NCI-H2171 treated with DMSO at 0.1 percent for 48 hours (cell line): ENCODE data around the gene REC114.
"Not testable (repeated sequence)": the region's sequence is repeated elsewhere in the genome, so short reads cannot be mapped to it uniquely, and the experiment has no call there.

ENCODE experiments used
- DNase-seq: peaks from one replicate; lab custom pipeline; 2025; lab: John Stamatoyannopoulos, UW

REC114 gene

GRCh38 chr15:73442968-73443367 is at the start of gene REC114:
Gene REC114 (plus strand): TSS chr15:73443164. CDS start chr15:73443186, 22 bp downstream.
- no peak for DNase-seq

DNA sequence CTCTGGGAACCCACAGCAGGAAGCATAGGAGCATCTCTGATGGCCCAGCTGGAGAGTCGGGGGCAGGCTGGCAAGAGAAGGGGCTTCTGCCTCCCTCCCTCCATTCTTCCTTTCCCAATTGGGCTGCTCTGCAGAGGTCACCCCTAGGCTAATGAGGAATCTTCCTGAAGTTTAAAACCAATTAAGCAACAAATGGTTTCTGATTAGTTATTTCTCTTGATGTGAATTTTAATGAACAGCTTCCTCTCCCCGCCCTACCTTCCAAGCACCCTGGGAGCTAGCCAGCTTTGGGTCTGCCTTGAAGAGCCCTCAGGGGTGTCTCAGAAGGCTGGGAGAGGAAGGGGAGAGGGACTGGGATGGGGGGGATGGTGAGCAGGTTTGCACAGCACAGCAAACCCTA is 49.6 kb upstream of the REC114 start:
- DNase-seq, result no peak

DNA sequence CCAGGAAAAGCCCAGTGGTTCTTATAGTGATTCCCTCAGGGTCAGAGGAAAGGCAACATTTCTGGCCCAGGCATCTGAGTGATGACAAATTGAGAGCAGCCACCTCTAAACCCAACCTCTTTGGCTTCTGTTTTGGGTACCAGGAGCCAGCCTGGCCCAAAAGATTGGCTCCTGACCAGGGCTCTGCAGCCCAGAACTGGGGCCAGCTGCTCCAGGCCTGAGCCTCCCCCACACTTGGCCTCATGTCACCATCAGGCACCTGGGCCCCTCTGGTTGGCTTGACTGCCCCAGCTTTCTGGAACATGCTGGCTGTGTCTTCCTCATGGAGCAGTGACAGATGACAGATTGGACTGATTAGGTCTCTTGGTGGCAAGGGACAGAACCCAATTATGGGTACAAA is 48.2 kb upstream of the REC114 start:
- no peak for DNase-seq

DNA sequence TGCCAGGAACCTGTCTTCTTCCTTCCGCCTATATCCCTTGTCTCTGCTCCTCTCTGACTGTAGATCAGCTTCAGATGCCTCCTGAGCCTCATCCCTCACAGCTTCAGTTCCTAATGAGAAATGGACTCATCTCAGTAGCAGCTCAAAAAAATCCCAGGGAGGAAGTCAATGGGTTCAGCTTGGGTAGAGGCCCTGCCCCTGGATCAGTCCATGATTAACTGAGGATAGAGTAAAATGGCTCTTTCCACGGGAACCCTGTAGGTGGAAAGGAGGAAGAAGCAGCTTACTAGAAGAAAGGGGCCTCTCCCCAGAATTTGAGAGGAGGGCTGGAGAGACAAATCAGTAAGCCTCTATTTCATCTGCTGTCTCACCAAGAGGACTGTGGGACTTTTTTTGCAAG is 47.3 kb upstream of the REC114 start:
- DNase-seq, result no peak

DNA sequence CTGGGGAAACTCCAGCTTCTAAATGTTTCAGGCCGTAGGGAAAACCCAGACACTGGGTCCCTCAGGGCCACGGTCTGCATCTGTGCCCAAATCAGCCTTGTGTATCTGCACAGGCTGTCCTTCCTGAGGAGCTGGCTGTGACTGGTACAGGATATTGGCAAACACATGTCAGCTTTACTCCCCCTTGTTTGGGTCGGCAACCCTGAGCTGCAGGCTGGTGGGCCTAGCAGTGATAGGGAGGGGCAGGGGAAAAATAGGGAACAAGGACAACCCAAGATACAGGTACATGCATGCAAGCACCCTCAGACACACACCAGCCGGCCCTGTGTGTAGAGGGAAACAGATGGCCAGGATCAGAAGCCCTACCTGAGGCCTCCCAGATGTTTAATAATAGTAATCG is 45.5 kb upstream of the REC114 start:
- DNase-seq, result peak; percentile 94

GRCh38 chr15:73398861-73399260 is 44.1 kb upstream of the REC114 start:
- DNase-seq, result no peak

DNA sequence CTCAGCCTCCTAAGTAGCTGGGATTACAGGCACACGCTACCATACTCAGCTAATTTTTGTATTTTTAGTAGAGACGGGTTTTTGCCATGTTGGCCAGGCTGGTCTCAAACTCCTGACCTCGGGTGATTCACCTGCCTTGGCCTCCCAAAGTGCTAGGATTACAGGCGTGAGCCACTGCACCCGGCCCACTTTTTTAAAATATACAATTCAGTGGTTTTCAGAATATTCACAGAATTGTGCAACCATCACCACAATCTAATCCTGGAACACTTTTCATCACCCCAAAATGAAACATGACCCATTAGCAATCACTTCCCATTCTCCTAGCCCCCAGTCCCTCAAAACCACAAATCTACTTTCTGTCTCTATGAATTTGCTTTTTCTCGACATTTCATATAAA is 42.7 kb upstream of the REC114 start:
- DNase-seq, result not testable (repeated sequence)

- no peak for DNase-seq
Measured at GRCh38 chr15:73403171-73403570, 39.8 kb upstream of the REC114 start.

- DNase-seq, result no peak
Measured at GRCh38 chr15:73414876-73415275, 28.1 kb upstream of the REC114 start.

- DNase-seq, result no peak
Measured at GRCh38 chr15:73424506-73424905, 18.5 kb upstream of the REC114 start.

DNA sequence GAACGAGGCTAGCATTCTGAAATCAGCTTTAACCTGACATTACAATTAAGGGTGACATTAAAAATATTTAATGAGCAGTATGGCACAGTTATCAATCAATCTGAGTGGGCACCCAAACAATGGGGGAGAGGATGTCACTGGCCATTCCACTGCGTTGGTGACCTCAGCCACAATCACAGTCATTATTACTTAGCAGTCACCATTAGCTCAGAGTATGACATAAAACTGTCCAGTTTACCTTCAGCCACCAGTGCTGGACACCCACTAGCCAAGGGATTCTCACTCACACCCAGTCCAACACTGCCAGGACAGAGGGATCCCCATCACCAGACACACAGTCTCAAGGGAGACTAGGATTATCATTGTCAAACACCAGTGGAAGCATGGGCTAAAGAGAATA is 17.5 kb upstream of the REC114 start:
- no peak for DNase-seq

GRCh38 chr15:73426323-73426994 is 16.5 kb upstream of the REC114 start:
- no peak for DNase-seq

DNA sequence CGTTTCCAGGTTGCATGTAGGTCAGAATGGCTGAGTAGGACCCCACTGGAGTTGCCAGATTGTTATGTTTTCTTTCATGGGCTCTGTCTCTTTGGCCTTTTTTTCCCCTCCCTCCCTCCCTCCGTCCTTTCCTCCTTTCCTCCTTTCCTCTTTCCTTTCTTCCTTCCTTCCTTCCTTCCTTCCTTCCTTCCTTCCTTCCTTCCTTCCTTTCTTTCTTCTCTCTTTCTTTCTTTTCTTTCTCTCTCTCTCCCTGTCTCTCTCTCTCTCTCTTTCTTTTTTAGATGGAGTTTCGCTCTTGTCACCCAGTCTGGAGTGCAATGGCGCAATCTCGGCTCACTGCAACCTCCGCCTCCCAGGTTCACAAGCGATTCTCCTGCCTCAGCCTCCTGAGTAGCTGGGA is 11.6 kb upstream of the REC114 start:
- not testable (repeated sequence) for DNase-seq

DNA sequence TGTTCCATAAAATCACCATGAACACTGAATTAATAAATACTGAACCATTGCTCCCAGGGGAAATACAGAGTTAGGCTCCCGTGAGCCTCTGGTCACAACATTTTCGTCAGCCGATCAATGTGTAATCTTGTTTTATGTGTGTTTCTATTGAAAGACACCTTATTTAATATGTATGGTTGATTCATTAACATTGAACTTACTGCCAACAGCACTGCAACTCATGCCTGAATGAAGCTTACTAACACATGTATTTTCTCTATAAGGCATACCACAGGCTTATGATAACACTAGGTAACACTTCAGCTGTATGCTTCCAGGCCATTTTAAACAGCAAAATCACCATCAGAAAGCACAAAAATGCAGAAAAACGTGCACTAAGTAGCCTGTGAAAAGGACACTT is 9.1 kb upstream of the REC114 start:
- DNase-seq, result no peak

DNA sequence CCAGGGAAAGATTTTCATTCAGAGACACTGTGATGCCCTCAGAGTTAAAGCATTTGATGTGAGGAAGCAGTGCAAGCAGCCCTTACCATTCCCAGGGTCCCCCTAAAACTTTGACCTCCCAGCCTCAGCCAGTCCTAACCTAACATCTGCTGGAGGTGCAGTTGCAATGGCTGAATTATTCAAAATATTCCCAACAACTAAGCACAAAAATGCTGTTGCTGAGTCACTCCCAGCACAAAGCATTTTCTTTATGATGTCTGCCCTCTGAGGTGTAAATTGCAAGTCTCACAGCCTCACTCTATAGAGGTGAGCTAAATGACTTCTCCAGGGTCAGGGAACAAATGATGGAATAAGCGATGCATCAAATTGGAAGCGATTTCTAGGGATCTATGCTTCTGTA is 6.4 kb upstream of the REC114 start:
- no peak for DNase-seq

DNA sequence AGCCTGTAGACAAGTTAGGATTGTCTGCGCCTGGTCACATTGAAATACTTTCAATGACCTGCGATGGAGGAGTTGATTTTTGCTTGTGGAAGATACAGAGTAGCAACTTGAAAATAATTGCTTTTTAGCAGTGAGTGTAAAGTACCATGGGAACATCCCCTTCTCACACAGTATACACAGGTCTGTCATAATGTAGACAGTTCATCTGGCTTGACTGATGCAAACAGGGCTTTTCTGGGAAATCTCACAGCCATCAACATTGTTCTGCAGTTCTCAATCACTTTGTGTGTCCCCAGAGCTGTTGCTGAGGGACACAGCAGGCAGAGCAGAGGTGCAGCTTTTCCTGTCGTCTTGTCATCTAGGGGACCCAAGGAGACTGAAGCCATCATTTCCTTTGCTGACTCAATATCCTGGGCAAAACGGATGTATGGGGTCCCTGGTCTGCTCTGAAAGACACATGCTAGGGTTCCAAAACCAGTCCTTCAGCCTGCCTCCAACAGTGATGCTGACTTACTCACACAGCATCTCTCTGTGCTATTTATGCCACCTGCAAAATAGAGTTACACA is 5.3 kb upstream of the REC114 start:
- no peak for DNase-seq

- no peak for DNase-seq
Measured at GRCh38 chr15:73438651-73439050, 4.3 kb upstream of the REC114 start.

DNA sequence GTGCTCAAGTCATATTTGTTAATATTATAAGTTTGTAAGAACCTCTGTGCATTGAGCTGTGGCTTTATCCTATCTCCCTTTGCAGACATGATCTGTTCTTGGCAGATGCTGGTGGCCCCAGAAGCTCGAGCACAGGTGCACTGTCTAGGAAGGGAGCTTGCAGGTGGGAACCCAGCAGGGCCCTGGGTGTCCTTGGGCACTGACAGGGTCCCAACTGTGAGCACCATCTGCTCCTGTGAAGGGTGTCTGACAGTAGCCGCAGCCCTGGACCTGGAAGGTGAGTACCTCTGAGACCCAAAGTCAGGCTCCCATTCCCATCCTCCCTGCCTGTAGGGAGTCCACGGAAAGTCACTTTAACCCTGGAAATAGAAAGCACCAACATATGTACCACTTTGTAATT is 2.4 kb upstream of the REC114 start:
- peak; percentile 93 for DNase-seq

GRCh38 chr15:73442421-73442820 is 543 bp upstream of the REC114 start:
- DNase-seq, result peak; percentile 56

- DNase-seq, result not testable (repeated sequence)
Measured at GRCh38 chr15:73447471-73447870, 4.5 kb downstream of the REC114 start.

GRCh38 chr15:73448158-73448758 is 5.3 kb downstream of the REC114 start:
- DNase-seq, result not testable (repeated sequence)

DNA sequence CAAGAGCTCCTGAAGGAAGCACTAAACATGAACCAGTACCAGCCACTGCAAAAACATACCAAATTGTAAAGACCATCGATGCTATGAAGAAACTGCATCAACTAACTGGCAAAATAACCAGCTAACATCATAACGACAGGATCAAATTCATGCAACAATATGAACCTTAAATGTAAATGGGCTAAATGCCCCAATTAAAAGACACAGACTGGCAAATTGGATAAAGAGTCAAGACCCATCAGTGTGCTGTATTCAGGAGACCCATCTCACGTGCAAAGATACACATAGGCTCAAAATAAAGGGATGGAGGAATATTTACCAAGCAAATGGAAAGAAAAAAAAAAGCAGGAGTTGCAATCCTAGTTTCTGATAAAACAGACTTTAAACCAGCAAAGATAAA is 7.0 kb downstream of the REC114 start:
- not testable (repeated sequence) for DNase-seq

GRCh38 chr15:73454096-73454495 is 11.1 kb downstream of the REC114 start:
- no peak for DNase-seq

DNA sequence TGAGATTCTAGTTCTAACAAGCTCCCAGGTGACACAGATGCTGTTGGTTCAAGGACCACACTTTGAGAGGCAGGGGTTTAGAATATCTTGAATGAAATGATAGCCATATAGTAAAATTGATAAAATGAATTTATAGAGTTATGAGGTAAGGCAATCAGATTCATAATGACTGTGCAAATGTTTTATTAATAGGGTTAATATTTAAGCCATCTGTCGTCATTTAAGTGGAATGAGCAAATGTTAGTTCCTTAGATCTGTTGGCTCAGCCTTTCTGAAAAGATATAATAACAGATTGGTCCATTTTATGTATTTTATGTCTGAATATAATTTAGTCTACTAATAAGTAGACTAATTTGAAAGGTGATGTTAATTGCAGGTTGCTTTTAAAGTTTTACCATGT is 12.9 kb downstream of the REC114 start:
- DNase-seq, result no peak
